HUES6 (cell line): Measurements from ENCODE around the gene STIM1.

Experiments used
- H3K27ac ChIP-seq: 2 replicates; pipeline ENCODE4 v1.7.0; 2013; ENCODE audit warnings: low read depth, mild to moderate bottlenecking, low read length, inconsistent platforms
- H3K27me3 ChIP-seq: 2 replicates; pipeline ENCODE4 v1.6.1; 2013; ENCODE audit warnings: low read length; ENCODE audit not compliant: control insufficient read depth, insufficient read depth
- H3K36me3 ChIP-seq: 2 replicates; pipeline ENCODE4 v1.6.1; 2013; ENCODE audit warnings: low read length; ENCODE audit not compliant: control insufficient read depth, insufficient read depth
- H3K4me1 ChIP-seq: 2 replicates; pipeline ENCODE4 v1.6.1; 2013; ENCODE audit warnings: low read length; ENCODE audit not compliant: control insufficient read depth, insufficient read depth
- H3K4me3 ChIP-seq: 2 replicates; pipeline ENCODE4 v1.5.1; 2013; ENCODE audit warnings: low read depth, low read length
- H3K9ac ChIP-seq: one replicate; pipeline ENCODE4 v1.6.1; 2013; ENCODE audit warnings: mild to moderate bottlenecking, low read length
- H3K9me3 ChIP-seq: 2 replicates; pipeline ENCODE4 v1.6.1; 2013; ENCODE audit warnings: low read depth, low read length; ENCODE audit not compliant: control insufficient read depth, insufficient read depth

STIM1 gene

GRCh38 chr11:3903207-3903896, 47.9 kb downstream of the STIM1 start:
- no peak overlapping the region for H3K27ac ChIP-seq
- H3K36me3 ChIP-seq = no peaks in the 10 kb centered on the region
- H3K4me3 ChIP-seq = no peak overlapping the region
- peaks cover 18% of the 10 kb centered on the region for H3K9me3 ChIP-seq
- no peaks in the 10 kb centered on the region for H3K27me3 ChIP-seq
- H3K9ac ChIP-seq = no peak overlapping the region
- peaks cover 18% of the 10 kb centered on the region; the same call in 1 of the 2 replicates for H3K4me1 ChIP-seq

GRCh38 chr11:3904228-3904627, 48.8 kb downstream of the STIM1 start:
- Histone ChIP-seq H3K9me3 (peaks cover 18% of the 10 kb centered on the region), H3K27me3 (no peaks in the 10 kb centered on the region), H3K27ac (no peak overlapping the region), H3K36me3 (no peaks in the 10 kb centered on the region), H3K4me1 (peaks cover 18% of the 10 kb centered on the region; the same call in 1 of the 2 replicates), H3K4me3 (no peak overlapping the region), H3K9ac (no peak overlapping the region)

GRCh38 chr11:3905080-3905953, 49.9 kb downstream of the STIM1 start:
- Histone ChIP-seq H3K4me3 (no peak overlapping the region), H3K9ac (no peak overlapping the region)

GRCh38 chr11:3906166-3906565, 50.7 kb downstream of the STIM1 start:
- Histone ChIP-seq H3K27ac (no peak overlapping the region), H3K9me3 (0 out of 2 replicates have a peak, but pooled peaks cover 9% of the 10 kb centered on the region), H3K27me3 (no peaks in the 10 kb centered on the region), H3K9ac (no peak overlapping the region), H3K4me3 (no peak overlapping the region), H3K4me1 (peaks cover 18% of the 10 kb centered on the region; the same call in 1 of the 2 replicates), H3K36me3 (no peaks in the 10 kb centered on the region)

More at GRCh38 chr11:3905080-3905953, 49.9 kb downstream of the STIM1 start:
- H3K4me1 ChIP-seq = peaks cover 18% of the 10 kb centered on the region; the same call in 1 of the 2 replicates
- no peaks in the 10 kb centered on the region for H3K36me3 ChIP-seq
- no peak overlapping the region for H3K27ac ChIP-seq
- H3K9me3 ChIP-seq = peaks cover 13% of the 10 kb centered on the region
- no peaks in the 10 kb centered on the region for H3K27me3 ChIP-seq

- Histone ChIP-seq H3K27ac (no peak overlapping the region), H3K27me3 (no peaks in the 10 kb centered on the region), H3K36me3 (no peaks in the 10 kb centered on the region), H3K9me3 (no peaks in the 10 kb centered on the region), H3K9ac (no peak overlapping the region), H3K4me1 (peaks cover 18% of the 10 kb centered on the region; the same call in 1 of the 2 replicates), H3K4me3 (no peak overlapping the region)
These were observed 52.1 kb downstream of the STIM1 start for GRCh38 chr11:3907590-3907989.

- Histone ChIP-seq H3K27ac (no peak overlapping the region), H3K9me3 (no peaks in the 10 kb centered on the region), H3K9ac (no peak overlapping the region), H3K4me3 (no peak overlapping the region), H3K4me1 (peaks cover 12% of the 10 kb centered on the region; the same call in 1 of the 2 replicates), H3K36me3 (no peaks in the 10 kb centered on the region), H3K27me3 (no peaks in the 10 kb centered on the region)
These were observed 54.4 kb downstream of the STIM1 start for GRCh38 chr11:3909901-3910300.

- Histone ChIP-seq H3K27me3 (no peaks in the 10 kb centered on the region), H3K4me3 (no peak overlapping the region), H3K4me1 (no peaks in the 10 kb centered on the region), H3K9ac (no peak overlapping the region), H3K36me3 (no peaks in the 10 kb centered on the region), H3K9me3 (no peaks in the 10 kb centered on the region), H3K27ac (no peak overlapping the region)
These were observed 56.5 kb downstream of the STIM1 start for GRCh38 chr11:3911908-3912505.

GRCh38 chr11:3913921-3914320, 58.5 kb downstream of the STIM1 start:
- no peaks in the 10 kb centered on the region for H3K27me3 ChIP-seq
- no peaks in the 10 kb centered on the region for H3K9me3 ChIP-seq
- H3K4me3 ChIP-seq = no peak overlapping the region
- H3K4me1 ChIP-seq = no peaks in the 10 kb centered on the region
- no peak overlapping the region for H3K9ac ChIP-seq
- H3K27ac ChIP-seq = no peak overlapping the region
- no peaks in the 10 kb centered on the region for H3K36me3 ChIP-seq

GRCh38 chr11:3914805-3915204, 59.3 kb downstream of the STIM1 start:
- no peaks in the 10 kb centered on the region for H3K9me3 ChIP-seq
- H3K27me3 ChIP-seq = no peaks in the 10 kb centered on the region
- no peak overlapping the region for H3K9ac ChIP-seq
- H3K27ac ChIP-seq = no peak overlapping the region
- H3K4me3 ChIP-seq = no peak overlapping the region
- no peaks in the 10 kb centered on the region for H3K4me1 ChIP-seq
- H3K36me3 ChIP-seq = no peaks in the 10 kb centered on the region

GRCh38 chr11:3916962-3917361, 61.5 kb downstream of the STIM1 start:
- H3K4me3 ChIP-seq = no peak overlapping the region
- H3K36me3 ChIP-seq = no peaks in the 10 kb centered on the region
- no peaks in the 10 kb centered on the region for H3K27me3 ChIP-seq
- no peak overlapping the region for H3K9ac ChIP-seq
- H3K27ac ChIP-seq = no peak overlapping the region
- H3K4me1 ChIP-seq = no peaks in the 10 kb centered on the region
- no peaks in the 10 kb centered on the region for H3K9me3 ChIP-seq
